Measurements from ENCODE around the gene REG4. TPM values are rescaled to one million over a fixed set of nuclear protein-coding genes. Genes with fewer than 3 reads are reported as not detected.

REG4 gene
- polyA plus RNA-seq, 3 donors: not detected

- Histone ChIP-seq H3K4me2 (replicated peaks; ENCODE audit: extremely low read depth, low read length, poor library complexity, severe bottlenecking) (no peak overlapping the region), H3K27me3 (ENCODE audit: control insufficient read depth in 2 of 2, insufficient read depth in 2 of 2, low read length in 2 of 2) (no peaks in the 10 kb centered on the region), H3K79me2 (ENCODE audit: insufficient read depth, low read length) (no peaks in the 10 kb centered on the region), H3K36me3 (replicated peaks in 1 of 2; ENCODE audit: control insufficient read depth in 1 of 2, insufficient read depth in 2 of 2, low read length in 2 of 2) (no peaks in the 10 kb centered on the region), H3K4me1 (ENCODE audit: control insufficient read depth in 1 of 2, insufficient read depth in 2 of 2, low read length in 2 of 2) (no peaks in the 10 kb centered on the region), H4K20me1 (ENCODE audit: insufficient read depth, low read length) (no peaks in the 10 kb centered on the region), H3K9me3 (replicated peaks in 1 of 2; ENCODE audit: control insufficient read depth in 1 of 2, insufficient read depth in 1 of 2, low read length in 2 of 2) (no peaks in the 10 kb centered on the region), H3K9ac (ENCODE audit: insufficient read depth, low read length, poor library complexity, severe bottlenecking) (no peak overlapping the region), H2AFZ (ENCODE audit: insufficient read depth, low read depth, low read length, poor library complexity, severe bottlenecking) (no peak overlapping the region), H3K4me3 (replicated peaks in 1 of 3; ENCODE audit: low read depth in 2 of 3, low read length in 3 of 3) (no peak overlapping the region), H3K27ac (ENCODE audit: low read depth in 1 of 2, low read length in 2 of 2) (no peak overlapping the region)
- H3K27me3 Mint-ChIP-seq (ENCODE audit: low read depth in 3 of 3): peaks cover 0 to 1% (median under 1%) of the 10 kb centered on the region in 3 donors
- WGBS (ENCODE audit: insufficient coverage): no CpG with 5 or more reads among the region's 2 CpGs
- no peak for DNase-seq
- intact Hi-C loops (cut with micrococcal nuclease): no loop called here
- no peak overlapping the region for H3K4me3 Mint-ChIP-seq
- H3K36me3 Mint-ChIP-seq: no peaks in the 10 kb centered on the region
- no peaks in the 10 kb centered on the region for H3K9me3 Mint-ChIP-seq
- peaks cover 6% of the 10 kb centered on the region for H3K4me1 Mint-ChIP-seq
- no peak overlapping the region for H3K27ac Mint-ChIP-seq
- TF ChIP-seq, protein P1, sequence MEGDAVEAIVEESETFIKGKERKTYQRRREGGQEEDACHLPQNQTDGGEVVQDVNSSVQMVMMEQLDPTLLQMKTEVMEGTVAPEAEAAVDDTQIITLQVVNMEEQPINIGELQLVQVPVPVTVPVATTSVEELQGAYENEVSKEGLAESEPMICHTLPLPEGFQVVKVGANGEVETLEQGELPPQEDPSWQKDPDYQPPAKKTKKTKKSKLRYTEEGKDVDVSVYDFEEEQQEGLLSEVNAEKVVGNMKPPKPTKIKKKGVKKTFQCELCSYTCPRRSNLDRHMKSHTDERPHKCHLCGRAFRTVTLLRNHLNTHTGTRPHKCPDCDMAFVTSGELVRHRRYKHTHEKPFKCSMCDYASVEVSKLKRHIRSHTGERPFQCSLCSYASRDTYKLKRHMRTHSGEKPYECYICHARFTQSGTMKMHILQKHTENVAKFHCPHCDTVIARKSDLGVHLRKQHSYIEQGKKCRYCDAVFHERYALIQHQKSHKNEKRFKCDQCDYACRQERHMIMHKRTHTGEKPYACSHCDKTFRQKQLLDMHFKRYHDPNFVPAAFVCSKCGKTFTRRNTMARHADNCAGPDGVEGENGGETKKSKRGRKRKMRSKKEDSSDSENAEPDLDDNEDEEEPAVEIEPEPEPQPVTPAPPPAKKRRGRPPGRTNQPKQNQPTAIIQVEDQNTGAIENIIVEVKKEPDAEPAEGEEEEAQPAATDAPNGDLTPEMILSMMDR (IDR thresholded peaks at IDR 0.05): no peak
These were observed 39.0 kb downstream of the REG4 start for GRCh38 chr1:119772298-119772697.

- intact Hi-C loops (cut with micrococcal nuclease): no loop called here
- Histone ChIP-seq H3K27me3 (ENCODE audit: control insufficient read depth in 2 of 2, insufficient read depth in 2 of 2, low read length in 2 of 2) (no peaks in the 10 kb centered on the region), H3K36me3 (replicated peaks in 1 of 2; ENCODE audit: control insufficient read depth in 1 of 2, insufficient read depth in 2 of 2, low read length in 2 of 2) (no peaks in the 10 kb centered on the region), H3K79me2 (ENCODE audit: insufficient read depth, low read length) (no peaks in the 10 kb centered on the region), H3K27ac (ENCODE audit: low read depth in 1 of 2, low read length in 2 of 2) (no peak overlapping the region), H3K9me3 (replicated peaks in 1 of 2; ENCODE audit: control insufficient read depth in 1 of 2, insufficient read depth in 1 of 2, low read length in 2 of 2) (no peaks in the 10 kb centered on the region), H3K4me1 (ENCODE audit: control insufficient read depth in 1 of 2, insufficient read depth in 2 of 2, low read length in 2 of 2) (no peaks in the 10 kb centered on the region), H2AFZ (ENCODE audit: insufficient read depth, low read depth, low read length, poor library complexity, severe bottlenecking) (no peak overlapping the region), H4K20me1 (ENCODE audit: insufficient read depth, low read length) (no peaks in the 10 kb centered on the region), H3K4me2 (replicated peaks; ENCODE audit: extremely low read depth, low read length, poor library complexity, severe bottlenecking) (no peak overlapping the region), H3K4me3 (replicated peaks in 1 of 3; ENCODE audit: low read depth in 2 of 3, low read length in 3 of 3) (no peak overlapping the region), H3K9ac (ENCODE audit: insufficient read depth, low read length, poor library complexity, severe bottlenecking) (no peak overlapping the region)
- WGBS (ENCODE audit: insufficient coverage): no CpG with 5 or more reads among the region's 3 CpGs
- TF ChIP-seq, protein P1 (IDR thresholded peaks at IDR 0.05): no peak
- peaks cover 6% of the 10 kb centered on the region for H3K4me1 Mint-ChIP-seq
- no peaks in the 10 kb centered on the region for H3K36me3 Mint-ChIP-seq
- no peak overlapping the region for H3K27ac Mint-ChIP-seq
- no peak overlapping the region for H3K4me3 Mint-ChIP-seq
- H3K27me3 Mint-ChIP-seq (ENCODE audit: low read depth in 3 of 3): peaks cover 1 to 5% (median 1%) of the 10 kb centered on the region in 3 donors
- DNase-seq: no peak
- no peaks in the 10 kb centered on the region for H3K9me3 Mint-ChIP-seq
These were observed 39.5 kb downstream of the REG4 start for GRCh38 chr1:119771770-119772169.

Measured in CD14-positive monocyte (primary cell).